ENCODE measurements around the gene PRKG2. TPM values are rescaled to one million over a fixed set of nuclear protein-coding genes. Genes with fewer than 3 reads are reported as not detected.

Gene PRKG2
- total RNA-seq, 1 experiment from 2014 or later, result 1.9 TPM

- no peak overlapping the region for H4K91ac ChIP-seq (ENCODE audit: insufficient read length, low read depth, low read length)
- no peak overlapping the region for H2BK5ac ChIP-seq (ENCODE audit: insufficient read length, low read length)
Measured at GRCh38 chr4:81211956-81212355, 3.1 kb downstream of the PRKG2 start.

More at GRCh38 chr4:81211956-81212355, 3.1 kb downstream of the PRKG2 start:
- Histone ChIP-seq H3K27me3 (ENCODE audit: insufficient read depth, low read length) (peaks cover 28% of the 10 kb centered on the region; the same call in 1 of the 2 replicates), H3K27ac (ENCODE audit: insufficient read length, low read depth, low read length) (no peak overlapping the region), H4K8ac (replicated peaks; ENCODE audit: insufficient read length, low read depth, low read length) (no peak overlapping the region), H4K5ac (ENCODE audit: insufficient read length, low read depth, low read length) (no peak overlapping the region), H3K18ac (ENCODE audit: insufficient read length, low read depth, low read length) (no peak overlapping the region), H3K23ac (ENCODE audit: insufficient read length, low read depth, low read length) (no peak overlapping the region), H2AK5ac (ENCODE audit: insufficient read length, low read length) (no peak overlapping the region), H2BK20ac (ENCODE audit: low read depth, low read length, poor library complexity, severe bottlenecking) (no peak overlapping the region), H3K14ac (ENCODE audit: insufficient read depth, low read length) (no peak overlapping the region), H2BK15ac (ENCODE audit: low read depth, low read length) (no peak overlapping the region), H3K79me1 (ENCODE audit: insufficient read depth, low read depth, low read length, poor library complexity, severe bottlenecking) (no peaks in the 10 kb centered on the region), H2AFZ (ENCODE audit: low read length) (no peak overlapping the region), H2BK12ac (ENCODE audit: insufficient read length, low read depth, low read length) (no peak overlapping the region), H4K20me1 (ENCODE audit: control insufficient read depth, insufficient read depth, insufficient read length) (no peaks in the 10 kb centered on the region), H2BK120ac (ENCODE audit: low read depth, low read length, poor library complexity, severe bottlenecking) (no peak overlapping the region), H3K56ac (ENCODE audit: insufficient read length, low read depth, low read length) (no peak overlapping the region), H3K23me2 (ENCODE audit: insufficient read length, low read depth, low read length, poor library complexity, severe bottlenecking) (no peaks in the 10 kb centered on the region), H3K79me2 (ENCODE audit: insufficient read depth, low read length) (no peaks in the 10 kb centered on the region), H3K4ac (ENCODE audit: low read depth, low read length) (no peak overlapping the region), H3K9me3 (ENCODE audit: control insufficient read depth, low read depth, low read length) (no peaks in the 10 kb centered on the region), H3K4me2 (ENCODE audit: insufficient read depth, insufficient read length, low read length) (no peak overlapping the region), H3K4me1 (ENCODE audit: insufficient read depth, low read length) (no peaks in the 10 kb centered on the region), H3K9ac (ENCODE audit: extremely low read depth, insufficient read length, low read length) (no peak overlapping the region), H3T11ph (ENCODE audit: low read length) (no peak overlapping the region)
- Mint-ChIP-seq H3K27me3 (ENCODE audit: low read depth) (peaks cover 27% of the 10 kb centered on the region), H3K27ac (no peak overlapping the region), H3K4me1 (peaks cover 11 to 13% of the 10 kb centered on the region in 2 experiments), H3K36me3 (ENCODE audit: insufficient read depth in 1 of 3, low read depth in 3 of 3) (no peaks in the 10 kb centered on the region), H3K9me3 (peaks cover 0 to 4% of the 10 kb centered on the region in 2 experiments; a peak in 3 of 5 replicates), H3K4me3 (no peak overlapping the region)
- DNase-seq, result no peak
- WGBS (ENCODE audit: extremely low coverage, insufficient read length, low lambda C conversion rate), result no CpG with 5 or more reads among the region's 3 CpGs
- no peak for TF ChIP-seq CTCF (conservative IDR thresholded peaks at IDR 0.05)

All from H9 (cell line).